ENCODE measurements around the gene REXO5.
"Not testable (repeated sequence)": the region's sequence is repeated elsewhere in the genome, so short reads cannot be mapped to it uniquely, and the experiment has no call there.

REXO5 gene

GRCh38 chr16:20853143-20853542 lies 46.8 kb downstream of the REXO5 start:
- DNase-seq = no peak

DNA sequence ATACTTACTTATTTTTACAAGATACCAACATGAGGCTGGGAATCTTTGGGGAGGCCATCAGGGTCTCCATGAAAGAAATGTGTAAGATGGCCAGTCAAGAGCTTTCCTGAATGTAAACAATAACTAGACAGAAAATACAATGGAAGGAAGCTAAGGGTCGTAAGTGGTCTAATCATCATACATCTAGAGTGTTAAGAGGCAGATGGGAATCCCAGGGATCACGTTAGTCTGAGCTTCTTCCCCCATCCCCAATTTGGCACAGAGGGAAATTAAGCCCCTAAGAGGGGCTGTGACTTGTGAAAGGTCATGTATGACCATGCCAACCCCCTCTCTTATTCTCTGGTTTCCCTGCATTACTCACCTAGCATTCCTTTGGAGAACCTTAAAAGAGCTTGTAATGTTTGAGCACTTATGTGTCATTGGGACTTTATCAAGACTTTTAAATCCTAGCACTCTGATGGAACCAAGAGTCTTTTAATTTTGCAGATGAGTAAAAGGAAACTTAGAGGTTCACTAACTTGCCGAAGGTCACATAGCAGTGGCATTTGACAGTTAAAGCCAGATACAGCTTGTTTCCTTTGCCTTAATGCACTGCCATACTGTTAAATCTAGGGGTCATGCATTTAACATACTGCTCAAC lies 47.8 kb downstream of the REXO5 start:
- no peak for DNase-seq

DNA sequence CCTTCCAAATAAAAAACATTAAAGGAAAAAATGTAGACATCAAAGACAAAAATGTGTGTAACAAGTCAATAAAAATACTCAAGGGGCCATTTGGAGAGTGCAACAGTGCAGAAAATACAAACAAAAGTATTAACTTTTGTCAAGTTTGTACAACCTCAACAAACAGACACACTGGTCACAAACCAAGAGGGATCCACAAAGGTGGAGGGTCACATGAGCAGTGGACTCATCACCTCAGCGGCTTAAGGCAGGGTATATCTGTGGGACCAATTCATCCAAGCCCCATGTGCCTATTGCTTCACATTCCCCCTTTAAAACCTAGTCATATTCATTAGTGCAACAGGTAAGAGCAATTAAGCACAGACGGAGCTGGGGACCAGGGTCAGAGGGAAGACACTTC lies 48.6 kb downstream of the REXO5 start:
- no peak for DNase-seq

GRCh38 chr16:20857281-20857680 lies 51.0 kb downstream of the REXO5 start:
- DNase-seq = no peak

- DNase-seq = no peak
These were observed 52.9 kb downstream of the REXO5 start for GRCh38 chr16:20859229-20859628.

DNA sequence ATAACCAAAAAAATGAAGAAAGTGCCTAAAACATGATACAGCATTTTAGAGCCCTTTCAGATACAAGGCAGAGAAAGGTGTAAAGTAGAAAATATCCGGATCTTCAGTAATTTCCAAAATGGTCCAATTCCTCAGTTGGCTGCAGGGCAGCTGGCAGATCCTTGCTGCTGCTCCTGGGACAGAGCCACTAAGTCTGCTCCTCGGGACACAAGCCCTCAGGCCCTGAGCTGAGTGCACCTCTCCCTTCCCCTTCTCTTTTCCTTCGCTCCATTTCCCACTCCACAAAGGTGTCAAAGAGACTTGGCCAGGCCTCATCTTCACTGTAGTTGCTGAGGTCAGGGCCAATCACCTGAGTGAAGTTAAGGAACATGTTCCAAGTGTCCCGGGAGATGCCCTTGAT lies 53.4 kb downstream of the REXO5 start:
- no peak for DNase-seq

GRCh38 chr16:20860361-20860760 lies 54.0 kb downstream of the REXO5 start:
- no peak for DNase-seq

GRCh38 chr16:20860995-20861394 lies 54.7 kb downstream of the REXO5 start:
- not testable (repeated sequence) for DNase-seq

- no peak for DNase-seq
These were observed 56.0 kb downstream of the REXO5 start for GRCh38 chr16:20862162-20862960.

- DNase-seq = not testable (repeated sequence)
These were observed 58.0 kb downstream of the REXO5 start for GRCh38 chr16:20864376-20864775.

DNA sequence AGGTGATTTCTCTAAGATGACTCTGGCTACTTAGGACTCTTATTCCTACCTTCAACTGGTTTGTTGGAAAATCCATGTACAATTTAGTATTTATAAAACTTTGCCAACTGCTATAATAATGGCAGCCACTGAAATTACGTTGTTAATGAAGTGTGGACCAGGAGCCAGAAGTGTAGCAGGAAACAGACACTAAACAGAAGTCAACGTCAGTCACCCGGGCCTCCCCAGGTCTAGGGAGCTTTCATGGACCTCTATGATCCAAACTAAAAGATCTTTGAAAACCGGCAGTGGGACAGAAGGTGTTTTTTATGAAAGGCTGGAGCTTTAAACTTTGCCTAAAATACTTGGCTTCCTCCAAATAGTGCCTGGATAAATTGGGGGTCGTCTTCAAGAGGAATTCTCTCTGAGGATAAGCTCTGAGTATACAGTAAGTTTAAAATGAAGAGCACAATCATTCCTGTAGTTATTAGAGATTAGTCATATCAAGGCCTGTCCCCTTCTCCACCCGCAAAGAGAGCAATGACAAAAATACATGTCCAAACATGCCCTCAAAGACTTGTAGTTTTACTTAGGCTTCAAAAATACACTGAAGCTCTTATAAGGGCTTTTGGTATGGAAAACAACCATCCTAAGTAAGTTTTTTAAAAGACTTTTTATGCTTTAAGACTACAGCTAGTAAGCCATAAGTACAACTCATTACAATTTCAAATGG lies 59.2 kb downstream of the REXO5 start:
- no peak for DNase-seq

DNA sequence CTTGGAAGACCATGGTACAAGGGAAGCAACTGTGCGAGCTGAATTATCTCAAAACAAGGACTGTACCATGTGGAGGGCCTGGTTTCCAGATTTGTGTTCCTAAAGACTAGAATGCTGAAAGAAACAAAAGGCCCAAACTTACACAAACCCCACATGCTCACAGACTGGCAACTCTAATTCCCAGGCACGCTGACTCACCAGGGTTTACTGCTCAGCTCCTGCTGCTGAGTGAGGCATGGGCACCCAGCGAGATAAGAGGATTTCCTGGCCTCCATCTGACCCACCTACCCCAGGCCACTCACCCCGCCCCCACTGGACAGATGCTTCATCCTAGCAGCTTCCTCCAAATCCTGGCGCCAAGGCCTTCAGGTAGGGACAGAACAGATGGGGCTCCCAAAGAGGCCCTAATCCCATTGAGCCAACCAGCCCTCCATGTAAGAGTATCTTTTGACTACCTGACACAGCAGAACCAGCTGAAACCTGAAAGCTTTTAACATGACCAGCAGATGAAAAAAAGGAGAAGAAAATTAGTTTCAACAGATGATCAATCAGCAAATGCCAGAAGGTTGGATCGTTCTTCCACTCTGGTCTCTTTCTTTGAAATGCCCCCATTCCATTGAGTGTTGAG lies 59.9 kb downstream of the REXO5 start:
- no peak for DNase-seq

DNA sequence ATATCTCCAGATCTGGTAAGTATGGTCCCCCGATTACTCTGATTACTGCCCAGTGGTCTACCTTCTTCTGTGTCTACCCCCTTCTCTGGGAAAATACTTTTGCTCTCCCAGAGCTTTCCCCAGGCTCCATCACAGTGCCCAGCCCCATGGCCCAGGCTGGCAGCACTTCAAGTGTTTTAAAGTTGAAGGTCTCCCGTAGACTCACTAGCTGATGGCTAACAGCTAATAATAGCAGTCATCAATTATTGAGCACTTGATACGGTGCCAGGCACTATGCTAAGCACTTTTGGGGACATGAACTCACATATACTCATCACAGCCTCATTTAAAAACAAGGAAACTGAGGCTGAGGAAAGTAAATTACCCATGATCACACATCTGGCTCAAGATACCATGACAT lies 60.5 kb downstream of the REXO5 start:
- DNase-seq = no peak

- no peak for DNase-seq
These were observed 61.3 kb downstream of the REXO5 start for GRCh38 chr16:20867585-20867984.

DNA sequence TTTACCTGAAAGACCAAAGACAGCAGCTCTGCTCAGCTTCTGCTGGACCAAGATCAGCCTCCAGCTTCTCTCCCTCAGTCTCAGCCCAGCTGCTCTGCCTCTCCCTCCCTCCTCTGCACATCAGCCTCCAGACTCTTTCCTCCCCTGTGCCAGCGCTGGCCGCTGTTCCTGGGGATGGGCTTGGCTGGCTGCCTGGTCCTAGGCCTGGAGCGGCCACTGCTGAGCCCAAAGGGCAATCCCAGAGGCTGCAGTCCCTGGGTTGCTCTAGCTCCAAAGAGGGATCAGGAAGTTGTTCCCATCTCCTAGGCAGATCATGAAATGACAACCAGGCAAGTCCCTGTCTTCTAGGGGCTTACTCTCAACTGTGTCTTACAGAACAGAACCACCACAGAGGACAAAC lies 62.6 kb downstream of the REXO5 start:
- no peak for DNase-seq

- DNase-seq = no peak
These were observed 63.9 kb downstream of the REXO5 start for GRCh38 chr16:20870122-20870820.

DNA sequence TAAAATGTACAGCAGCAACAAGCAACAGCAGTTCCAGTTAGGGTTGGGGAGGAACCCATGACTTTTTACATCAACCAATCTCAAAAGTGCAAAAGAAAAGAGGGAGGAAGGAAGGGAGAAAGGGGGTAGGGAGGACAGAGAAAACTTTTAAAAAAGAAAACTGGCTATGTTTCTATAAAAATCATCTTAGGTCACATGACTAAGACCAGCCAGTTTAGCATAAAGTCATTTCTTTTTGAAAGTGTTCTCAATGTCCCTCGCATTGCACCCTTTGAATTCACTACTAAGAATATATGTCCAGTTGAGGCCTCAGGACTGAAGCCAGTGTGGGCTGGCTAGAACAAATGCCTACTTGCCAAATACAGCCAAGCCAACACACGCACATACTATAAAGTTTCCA lies 64.9 kb downstream of the REXO5 start:
- DNase-seq = no peak

DNA sequence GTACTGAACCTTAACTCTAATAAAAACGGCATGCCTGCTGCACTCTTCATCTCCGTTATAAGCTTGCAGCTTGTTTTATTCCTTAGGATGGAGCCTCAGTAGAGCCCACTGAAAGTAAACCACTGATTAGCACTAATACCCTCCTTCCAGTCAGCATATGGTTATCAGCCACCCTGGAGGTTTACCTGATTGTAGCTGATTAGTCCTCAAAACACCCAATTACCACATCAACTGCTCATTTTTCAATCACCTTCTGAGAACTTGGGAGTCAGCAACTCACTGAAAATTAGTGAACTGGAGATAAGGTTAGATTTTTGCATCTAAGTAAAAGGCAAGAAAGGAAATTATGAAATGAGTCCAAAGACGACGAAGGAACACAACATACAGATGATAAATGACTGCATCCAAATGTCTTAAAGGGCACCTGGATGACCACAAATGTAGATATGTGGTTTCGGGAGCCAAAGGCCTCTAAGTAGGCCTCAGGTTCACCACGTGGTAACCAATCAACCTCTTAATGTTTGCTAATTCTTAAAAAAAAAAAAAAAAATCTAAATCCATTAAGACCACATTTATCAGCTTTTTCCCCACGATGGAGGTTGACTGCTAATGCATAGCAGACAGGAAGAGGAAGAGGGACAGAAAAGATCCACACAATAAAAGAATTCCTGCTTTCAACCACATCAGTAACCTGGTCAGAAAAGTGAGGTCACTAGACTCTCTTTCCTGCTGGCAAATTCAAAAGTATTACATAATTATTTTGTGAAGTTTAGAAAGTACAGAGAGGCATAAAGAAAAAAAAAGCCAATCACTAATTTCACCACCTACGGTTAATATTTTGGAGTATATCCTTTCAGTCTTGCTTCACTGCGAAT lies 65.9 kb downstream of the REXO5 start:
- DNase-seq = no peak

- DNase-seq = no peak
These were observed 67.0 kb downstream of the REXO5 start for GRCh38 chr16:20873331-20873730.

GRCh38 chr16:20874088-20874581 lies 67.8 kb downstream of the REXO5 start:
- DNase-seq = no peak

DNA sequence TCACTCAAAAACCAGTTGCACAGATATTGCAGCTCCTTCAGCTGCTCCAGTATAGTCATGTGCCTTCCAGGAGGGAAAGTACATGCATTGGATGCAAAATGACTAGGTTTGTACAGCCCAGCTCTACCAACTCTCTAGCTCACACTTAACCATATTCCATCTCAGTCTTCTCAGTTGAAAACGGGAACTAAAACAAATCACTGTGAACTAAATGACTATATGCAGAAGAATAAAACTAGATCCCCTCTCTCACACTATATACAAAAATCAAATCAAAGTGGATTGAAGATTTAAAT lies 69.0 kb downstream of the REXO5 start:
- no peak for DNase-seq

- DNase-seq = no peak
These were observed 72.4 kb downstream of the REXO5 start for GRCh38 chr16:20878682-20879147.

Data from RPMI8226 (cell line).